ENCODE results near the gene CEP162. TPM values are rescaled to one million over a fixed set of nuclear protein-coding genes. Genes with fewer than 3 reads are reported as not detected.

Gene CEP162
- total and polyA plus RNA-seq, 2 of the 8 experiments (the other 6 are each of a cell fraction or from before 2014, with no cell fraction given): 1.3 to 10.6 TPM

GRCh38 chr6:84107495-84107894 lies 119.9 kb downstream of the CEP162 start:
- H3K4ac ChIP-seq (replicated peaks; ENCODE audit: insufficient read length, low read depth, low read length): no peak overlapping the region
- H3K23me2 ChIP-seq (ENCODE audit: low read depth, low read length): no peaks in the 10 kb centered on the region
- ChIA-PET POLR2A (ENCODE audit: partially characterized antibody) (no interaction called here), CTCF (ENCODE audit: partially characterized antibody) (no interaction called here)
- H2BK20ac ChIP-seq (ENCODE audit: low read length): no peak overlapping the region
- H3K27me3 ChIP-seq (replicated peaks in 1 of 4; ENCODE audit: control insufficient read depth in 3 of 4, extremely low read depth in 1 of 4, insufficient read depth in 3 of 4, low read length in 3 of 4): no peaks in the 10 kb centered on the region
- no peak overlapping the region for H3K27ac ChIP-seq (ENCODE audit: low read depth, low read length)
- H3K9me3 ChIP-seq (ENCODE audit: insufficient read depth in 2 of 2, low read depth in 1 of 2, low read length in 1 of 2): peaks cover 0 to 3% of the 10 kb centered on the region in 2 experiments; a peak in 1 of 4 replicates
- no peak overlapping the region for H4K91ac ChIP-seq (replicated peaks; ENCODE audit: insufficient read length, low read length)
- no peak overlapping the region for H4K5ac ChIP-seq (ENCODE audit: insufficient read length, low read depth, low read length)
- H4K20me1 ChIP-seq (replicated peaks in 1 of 2; ENCODE audit: control insufficient read depth in 1 of 2, insufficient read depth in 2 of 2, low read length in 2 of 2): no peaks in the 10 kb centered on the region
- H2BK15ac ChIP-seq (ENCODE audit: low read length): no peak overlapping the region
- no peak overlapping the region for H3K56ac ChIP-seq (replicated peaks; ENCODE audit: insufficient read length, low read depth, low read length)
- no peak overlapping the region for H4K8ac ChIP-seq (ENCODE audit: extremely low read depth, insufficient read depth, low read length)
- no peak overlapping the region for H2BK120ac ChIP-seq (replicated peaks; ENCODE audit: low read depth, low read length)
- H3K18ac ChIP-seq (ENCODE audit: extremely low read depth, low read length): no peak overlapping the region
- no peaks in the 10 kb centered on the region for H3K4me1 ChIP-seq (replicated peaks in 1 of 4; ENCODE audit: control insufficient read depth in 3 of 4, insufficient read depth in 4 of 4, low read length in 3 of 4)
- H3K4me3 ChIP-seq (ENCODE audit: extremely low read depth in 1 of 4, insufficient read depth in 2 of 4, low read depth in 3 of 4, low read length in 4 of 4): no peak overlapping the region
- H3K9ac ChIP-seq (replicated peaks in 1 of 4; ENCODE audit: extremely low read depth in 1 of 4, low read depth in 3 of 4, low read length in 3 of 4): no peak overlapping the region
- DNase-seq (ENCODE audit: low read depth in 1 of 2, low spot score in 2 of 2) (no peak), FAIRE-seq (no peak)
- no peak overlapping the region for H2AK5ac ChIP-seq (ENCODE audit: low read depth, low read length)
- no peaks in the 10 kb centered on the region for H3K36me3 ChIP-seq (ENCODE audit: control insufficient read depth in 2 of 4, insufficient read depth in 4 of 4, low read length in 3 of 4)
- no peak overlapping the region for H2BK12ac ChIP-seq (ENCODE audit: low read depth, low read length)
- no peak for TF ChIP-seq SP2 (IDR thresholded peaks at IDR 0.05; ENCODE audit: low read length)
- no peak for TF ChIP-seq PHF8 (conservative IDR thresholded peaks at IDR 0.05; ENCODE audit: low read depth, low read length)
- TF ChIP-seq YY1 (IDR thresholded peaks at IDR 0.05; ENCODE audit: low read depth, low read length): no peak
- TF ChIP-seq USF2 (IDR thresholded peaks at IDR 0.05; ENCODE audit: low read length): no peak
- TF ChIP-seq MAX (IDR thresholded peaks at IDR 0.05): no peak
- TF ChIP-seq KDM5A (IDR thresholded peaks at IDR 0.05; ENCODE audit: low read length): no peak
- TF ChIP-seq CEBPB (IDR thresholded peaks at IDR 0.05; ENCODE audit: low read depth, low read length): no peak
- TF ChIP-seq CTBP2 (IDR thresholded peaks at IDR 0.05; ENCODE audit: borderline replicate concordance, insufficient read depth, insufficient read length, low read length): no peak
- no peak overlapping the region for H3K14ac ChIP-seq (ENCODE audit: insufficient read length)
- H2BK5ac ChIP-seq (ENCODE audit: low read depth, low read length): no peak overlapping the region
- no peaks in the 10 kb centered on the region for H3K79me1 ChIP-seq (ENCODE audit: low read depth, low read length)
- no peak overlapping the region for H2AFZ ChIP-seq (ENCODE audit: low read length)
- H3K4me2 ChIP-seq (ENCODE audit: insufficient read depth in 1 of 2, low read depth in 2 of 2, low read length in 2 of 2): no peak overlapping the region
- H3K23ac ChIP-seq (ENCODE audit: insufficient read length): no peak overlapping the region
- no peaks in the 10 kb centered on the region for H3K79me2 ChIP-seq (ENCODE audit: control insufficient read depth in 1 of 2, insufficient read depth in 2 of 2, low read length in 2 of 2)

Data from H1 (cell line).